IPS DF 6.9 (cell line): Measurements from ENCODE around the gene NCOA7.
"Not testable (repeated sequence)": the region's sequence is repeated elsewhere in the genome, so short reads cannot be mapped to it uniquely, and the experiment has no call there.

ENCODE experiments used
- DNase-seq: peaks from one replicate; pipeline ENCODE4 v3.0.0-alpha.2; 2013; ENCODE audit warnings: low read depth, low spot score
- H3K27ac ChIP-seq: one replicate; pipeline ENCODE4 v1.5.1; 2013; ENCODE audit warnings: low read length, control low read depth
- H3K27me3 ChIP-seq: 2 replicates; pipeline ENCODE4 v1.6.1; 2013; ENCODE audit warnings: mild to moderate bottlenecking, low read length; ENCODE audit not compliant: control insufficient read depth, insufficient read depth
- H3K36me3 ChIP-seq: 2 replicates; pipeline ENCODE4 v1.6.1; 2013; ENCODE audit warnings: low read length; ENCODE audit not compliant: control insufficient read depth, insufficient read depth
- H3K4me1 ChIP-seq: 2 replicates; pipeline ENCODE4 v1.6.1; 2013; ENCODE audit warnings: low read length; ENCODE audit not compliant: control insufficient read depth, insufficient read depth
- H3K4me3 ChIP-seq: 2 replicates; pipeline ENCODE4 v1.5.1; 2013; ENCODE audit warnings: mild to moderate bottlenecking, low read length
- H3K9me3 ChIP-seq: 2 replicates; pipeline ENCODE4 v1.6.1; 2013; ENCODE audit warnings: low read length, inconsistent platforms; ENCODE audit not compliant: control insufficient read depth, insufficient read depth
- whole genome bisulfite sequencing: extraction: QIAGEN DNeasy Blood & Tissue Kit; methylation state at CpG from one replicate; pipeline ENCODE4 v1.1.7; 2013; ENCODE audit warnings: mixed read lengths, missing lambda C conversion rate; ENCODE audit not compliant: insufficient read length, insufficient coverage; 5-methylcytosine and 5-hydroxymethylcytosine counted together

The NCOA7 gene

DNA sequence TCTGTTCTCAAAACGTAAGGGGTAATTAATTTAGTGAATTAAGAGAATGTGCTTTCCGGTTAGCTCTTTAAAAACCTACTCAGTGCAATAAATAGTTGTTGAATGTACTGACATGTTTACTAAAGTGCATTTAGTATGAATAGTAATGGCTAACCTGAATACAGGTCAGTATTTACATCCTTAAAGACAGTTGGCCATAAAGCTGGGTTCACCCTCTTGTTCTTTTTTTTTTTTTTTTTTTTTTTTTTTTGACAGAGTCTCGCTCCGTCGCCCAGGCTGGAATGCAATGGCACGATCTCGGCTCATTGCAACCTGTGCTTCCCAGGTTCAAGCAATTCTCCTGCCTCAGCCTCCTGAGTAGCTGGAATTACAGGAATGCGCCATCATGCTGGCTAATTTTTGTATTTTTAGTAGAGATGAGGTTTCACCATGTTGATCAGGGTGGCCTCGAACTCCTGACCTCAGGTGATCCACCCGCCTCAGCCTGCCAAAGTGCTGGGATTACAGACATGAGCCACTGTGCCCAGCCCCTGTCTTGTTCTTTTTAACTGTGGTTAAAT, 14.2 kb downstream of the NCOA7 start:
- not testable (repeated sequence) for H3K4me3 ChIP-seq, H3K9me3 ChIP-seq, H3K27ac ChIP-seq, H3K36me3 ChIP-seq, DNase-seq, H3K27me3 ChIP-seq, H3K4me1 ChIP-seq
- WGBS: no CpG with 5 or more reads among the region's 10 CpGs

DNA sequence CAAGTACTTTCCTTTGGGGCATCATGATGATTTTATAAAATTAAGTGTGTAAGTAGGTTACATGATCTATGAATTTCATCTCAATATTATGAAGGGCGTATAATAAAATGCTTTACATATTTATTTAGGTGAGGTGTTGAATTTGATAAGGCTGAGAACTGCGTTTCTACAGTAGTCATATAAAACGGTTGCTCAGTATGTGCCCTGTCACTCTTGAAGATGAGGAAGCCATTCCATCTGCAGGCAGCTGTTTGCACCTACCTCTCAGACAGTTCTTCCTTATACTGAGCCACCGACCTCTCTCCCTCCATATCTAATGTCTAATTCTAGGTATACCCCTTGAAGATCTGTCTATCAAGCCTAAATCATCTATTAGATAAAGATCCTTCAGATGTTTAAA, 16.1 kb downstream of the NCOA7 start:
- no peak overlapping the region for H3K4me3 ChIP-seq
- no peaks in the 10 kb centered on the region for H3K9me3 ChIP-seq
- H3K4me1 ChIP-seq: no peaks in the 10 kb centered on the region
- WGBS: 100% methylated on average over 1 of the region's 4 CpGs
- H3K36me3 ChIP-seq: 0 out of 2 replicates have a peak, but pooled peaks cover 2% of the 10 kb centered on the region
- H3K27ac ChIP-seq: no peak overlapping the region
- H3K27me3 ChIP-seq: no peaks in the 10 kb centered on the region
- DNase-seq: no peak

GRCh38 chr6:125807293-125807692, 16.5 kb downstream of the NCOA7 start:
- Histone ChIP-seq H3K4me3 (no peak overlapping the region), H3K36me3 (0 out of 2 replicates have a peak, but pooled peaks cover under 1% of the 10 kb centered on the region), H3K4me1 (no peaks in the 10 kb centered on the region), H3K27ac (no peak overlapping the region), H3K27me3 (no peaks in the 10 kb centered on the region), H3K9me3 (no peaks in the 10 kb centered on the region)
- WGBS: no CpG with 5 or more reads among the region's 4 CpGs
- no peak for DNase-seq

GRCh38 chr6:125808060-125808459, 17.3 kb downstream of the NCOA7 start:
- H3K9me3 ChIP-seq: no peaks in the 10 kb centered on the region
- no CpG with 5 or more reads among the region's 4 CpGs for WGBS
- DNase-seq: no peak
- H3K27ac ChIP-seq: no peak overlapping the region
- H3K27me3 ChIP-seq: no peaks in the 10 kb centered on the region
- no peaks in the 10 kb centered on the region for H3K36me3 ChIP-seq
- H3K4me1 ChIP-seq: no peaks in the 10 kb centered on the region
- H3K4me3 ChIP-seq: no peak overlapping the region

- no peaks in the 10 kb centered on the region for H3K27me3 ChIP-seq
- no peaks in the 10 kb centered on the region for H3K36me3 ChIP-seq
- no peak overlapping the region for H3K4me3 ChIP-seq
- H3K9me3 ChIP-seq: no peaks in the 10 kb centered on the region
- no peak overlapping the region for H3K27ac ChIP-seq
- no peak for DNase-seq
- H3K4me1 ChIP-seq: no peaks in the 10 kb centered on the region
These were observed 17.8 kb downstream of the NCOA7 start for GRCh38 chr6:125808591-125808990.

DNA sequence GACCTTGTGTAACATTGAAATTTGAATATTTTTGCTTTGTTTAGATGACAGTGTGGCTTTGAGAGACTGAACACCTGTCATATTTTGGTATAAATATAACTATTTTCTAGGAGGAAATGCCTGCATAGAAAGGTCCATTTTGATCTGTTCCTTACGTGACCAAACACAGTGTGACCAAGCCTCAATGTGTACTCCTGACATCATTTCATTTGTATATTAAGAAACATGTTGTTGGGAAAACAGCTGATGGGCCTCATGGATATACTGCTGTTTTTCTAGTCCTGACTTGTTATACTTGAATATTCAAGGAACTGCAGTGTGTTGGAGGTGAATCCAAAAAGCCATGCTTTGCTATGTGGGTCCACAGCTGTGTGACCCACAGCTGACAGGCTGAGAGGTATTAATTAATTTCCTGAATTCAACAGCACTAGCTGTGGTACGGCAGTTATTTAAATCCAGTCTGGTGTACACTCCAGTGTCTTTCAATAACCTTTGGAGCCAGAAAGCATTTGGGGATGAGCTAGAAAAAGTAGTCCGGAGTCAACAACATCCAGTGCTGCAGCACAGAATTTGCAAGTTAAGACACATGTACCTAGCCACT, 18.9 kb downstream of the NCOA7 start:
- Histone ChIP-seq H3K27me3 (no peaks in the 10 kb centered on the region), H3K4me1 (no peaks in the 10 kb centered on the region), H3K9me3 (no peaks in the 10 kb centered on the region), H3K4me3 (no peak overlapping the region), H3K27ac (no peak overlapping the region), H3K36me3 (no peaks in the 10 kb centered on the region)
- DNase-seq: no peak
- no CpG with 5 or more reads among the region's 3 CpGs for WGBS

GRCh38 chr6:125810445-125810844, 19.7 kb downstream of the NCOA7 start:
- H3K4me1 ChIP-seq: no peaks in the 10 kb centered on the region

DNA sequence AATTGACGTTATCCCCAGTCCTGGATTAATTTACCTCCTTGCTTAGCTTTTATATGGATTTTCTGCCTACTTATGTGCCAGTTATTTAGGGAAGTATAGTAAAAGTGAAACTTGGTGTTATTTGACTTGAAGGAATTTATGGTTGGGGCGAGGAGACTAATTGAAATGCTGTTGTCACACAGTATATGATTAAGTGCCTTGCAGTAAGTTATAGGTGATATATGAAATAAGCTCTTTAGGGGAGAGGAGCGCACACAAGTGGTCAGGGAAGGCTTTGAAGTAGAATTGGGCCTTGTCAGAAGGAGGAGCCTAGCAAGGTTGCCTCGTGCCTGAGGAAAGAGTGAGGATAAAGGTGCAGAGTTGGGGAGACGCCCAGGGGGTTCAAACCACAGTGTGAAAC, 20.5 kb downstream of the NCOA7 start:
- WGBS: 100% methylated on average over 1 of the region's 5 CpGs

More at GRCh38 chr6:125810445-125810844, 19.7 kb downstream of the NCOA7 start:
- H3K4me3 ChIP-seq: no peak overlapping the region
- H3K36me3 ChIP-seq: no peaks in the 10 kb centered on the region
- H3K9me3 ChIP-seq: no peaks in the 10 kb centered on the region
- H3K27ac ChIP-seq: no peak overlapping the region
- no peaks in the 10 kb centered on the region for H3K27me3 ChIP-seq
- no peak for DNase-seq
- no CpG with 5 or more reads among the region's 1 CpG for WGBS

GRCh38 chr6:125812394-125813292, 21.9 kb downstream of the NCOA7 start:
- DNase-seq: no peak
- H3K27ac ChIP-seq: no peak overlapping the region
- no peaks in the 10 kb centered on the region for H3K4me1 ChIP-seq
- H3K27me3 ChIP-seq: no peaks in the 10 kb centered on the region
- H3K36me3 ChIP-seq: no peaks in the 10 kb centered on the region; the same call in 1 of the 2 replicates
- no peak overlapping the region for H3K4me3 ChIP-seq
- no peaks in the 10 kb centered on the region for H3K9me3 ChIP-seq
- no CpG with 5 or more reads among the region's 10 CpGs for WGBS

More for the DNA sequence above, 20.5 kb downstream of the NCOA7 start:
- DNase-seq: no peak
- H3K4me3 ChIP-seq: no peak overlapping the region
- no peaks in the 10 kb centered on the region for H3K27me3 ChIP-seq
- H3K36me3 ChIP-seq: no peaks in the 10 kb centered on the region
- no peak overlapping the region for H3K27ac ChIP-seq
- H3K9me3 ChIP-seq: no peaks in the 10 kb centered on the region
- no peaks in the 10 kb centered on the region for H3K4me1 ChIP-seq

- WGBS: no CpG with 5 or more reads among the region's 4 CpGs
- H3K27me3 ChIP-seq: 0 out of 2 replicates have a peak, but pooled peaks cover 1% of the 10 kb centered on the region
- no peaks in the 10 kb centered on the region; the same call in 1 of the 2 replicates for H3K36me3 ChIP-seq
- DNase-seq: no peak
- no peak overlapping the region for H3K27ac ChIP-seq
- no peaks in the 10 kb centered on the region for H3K9me3 ChIP-seq
- no peaks in the 10 kb centered on the region for H3K4me1 ChIP-seq
- H3K4me3 ChIP-seq: no peak overlapping the region
These were observed 23.7 kb downstream of the NCOA7 start for GRCh38 chr6:125814481-125814880.
